ENCODE results near the gene KAZN. TPM values are rescaled to one million over a fixed set of nuclear protein-coding genes. Genes with fewer than 3 reads are reported as not detected.

Gene KAZN
- polyA plus RNA-seq, 1 experiment = 3.7 TPM

GRCh38 chr1:15022048-15022447, 423.6 kb downstream of the KAZN start:
- POLR2A ChIA-PET = no interaction called here
- Histone ChIP-seq H3K27ac (ENCODE audit: low read depth, low read length) (no peak overlapping the region), H3K4me3 (ENCODE audit: low read depth, low read length) (no peak overlapping the region), H3K9me3 (ENCODE audit: control insufficient read depth, insufficient read depth, low read length) (no peaks in the 10 kb centered on the region), H3K27me3 (ENCODE audit: control insufficient read depth, insufficient read depth, low read length) (no peaks in the 10 kb centered on the region)
- CTCF ChIA-PET = no interaction called here
- DNase-seq (ENCODE audit: low read depth, low spot score) = no peak
- no peak for TF ChIP-seq CTCF (IDR thresholded peaks at IDR 0.05; ENCODE audit: low read depth, low read length)

- ChIA-PET POLR2A (no interaction called here), CTCF (interaction anchor here (1.3 kb wide), 1 partner anchor 20 kb away, joined by 3 read pairs; no protein-coding TSS in a partner anchor)
- no peak for TF ChIP-seq CTCF (IDR thresholded peaks at IDR 0.05; ENCODE audit: low read depth, low read length)
- H3K4me3 ChIP-seq (ENCODE audit: low read depth, low read length) = no peak overlapping the region
- H3K27ac ChIP-seq (ENCODE audit: low read depth, low read length) = no peak overlapping the region
- H3K27me3 ChIP-seq (ENCODE audit: control insufficient read depth, insufficient read depth, low read length) = no peaks in the 10 kb centered on the region
- H3K9me3 ChIP-seq (ENCODE audit: control insufficient read depth, insufficient read depth, low read length) = no peaks in the 10 kb centered on the region
- DNase-seq (ENCODE audit: low read depth, low spot score) = no peak
These were observed 424.7 kb downstream of the KAZN start for GRCh38 chr1:15023205-15023604.

GRCh38 chr1:15023976-15024375, 425.5 kb downstream of the KAZN start:
- H3K27me3 ChIP-seq (ENCODE audit: control insufficient read depth, insufficient read depth, low read length) = no peaks in the 10 kb centered on the region
- CTCF ChIA-PET = interaction anchor here (1.3 kb wide), 1 partner anchor 20 kb away, joined by 3 read pairs; no protein-coding TSS in a partner anchor
- H3K4me3 ChIP-seq (ENCODE audit: low read depth, low read length) = no peak overlapping the region
- DNase-seq (ENCODE audit: low read depth, low spot score) = no peak
- H3K27ac ChIP-seq (ENCODE audit: low read depth, low read length) = no peak overlapping the region
- POLR2A ChIA-PET = no interaction called here
- H3K9me3 ChIP-seq (ENCODE audit: control insufficient read depth, insufficient read depth, low read length) = no peaks in the 10 kb centered on the region
- no peak for TF ChIP-seq CTCF (IDR thresholded peaks at IDR 0.05; ENCODE audit: low read depth, low read length)

- no peak for TF ChIP-seq CTCF (IDR thresholded peaks at IDR 0.05; ENCODE audit: low read depth, low read length)
- no peak overlapping the region for H3K4me3 ChIP-seq (ENCODE audit: low read depth, low read length)
- H3K27me3 ChIP-seq (ENCODE audit: control insufficient read depth, insufficient read depth, low read length) = no peaks in the 10 kb centered on the region
- ChIA-PET POLR2A (no interaction called here), CTCF (interaction anchor here (0.9 to 3.9 kb wide), 13 partner anchors 9 to 245 kb away, joined by 3 to 34 read pairs (median 11); no protein-coding TSS in a partner anchor)
- H3K27ac ChIP-seq (ENCODE audit: low read depth, low read length) = no peak overlapping the region
- no peaks in the 10 kb centered on the region for H3K9me3 ChIP-seq (ENCODE audit: control insufficient read depth, insufficient read depth, low read length)
- no peak for DNase-seq (ENCODE audit: low read depth, low spot score)
These were observed 427.6 kb downstream of the KAZN start for GRCh38 chr1:15026117-15026489.

- TF ChIP-seq CTCF (IDR thresholded peaks at IDR 0.05; ENCODE audit: low read depth, low read length) = peak; percentile 91
- POLR2A ChIA-PET = interaction anchor here (0.5 kb wide), 1 partner anchor 55 kb away, joined by 5 read pairs; no protein-coding TSS in a partner anchor
These were observed 429.1 kb downstream of the KAZN start for GRCh38 chr1:15027515-15027986.

More at GRCh38 chr1:15027515-15027986, 429.1 kb downstream of the KAZN start:
- Histone ChIP-seq H3K27me3 (ENCODE audit: control insufficient read depth, insufficient read depth, low read length) (no peaks in the 10 kb centered on the region), H3K27ac (ENCODE audit: low read depth, low read length) (no peak overlapping the region), H3K4me3 (ENCODE audit: low read depth, low read length) (no peak overlapping the region), H3K9me3 (ENCODE audit: control insufficient read depth, insufficient read depth, low read length) (no peaks in the 10 kb centered on the region)
- CTCF ChIA-PET = interaction anchor here (0.6 to 3.9 kb wide), 56 partner anchors 10 to 1323 kb away, joined by 3 to 34 read pairs (median 4); no protein-coding TSS in a partner anchor
- DNase-seq (ENCODE audit: low read depth, low spot score) = no peak
